H1 (cell line): ENCODE results near the gene CORO7. TPM values are rescaled to one million over a fixed set of nuclear protein-coding genes. Genes with fewer than 3 reads are reported as not detected.

Source experiments
- CHD7 ChIP-seq: fragments of 300-600 bp; sonication (generic); IDR thresholded peaks from 2 replicates; pipeline ENCODE4 v1.7.1; 2012; ENCODE audit warnings: low read length, moderate library complexity, mild to moderate bottlenecking, inconsistent platforms; ENCODE audit not compliant: insufficient replicate concordance
- CTCF ChIP-seq, 3 experiments: IDR thresholded peaks; 1 replicate in 2 of 3; 2 replicates in 1 of 3; pipeline versions ENCODE4 v1.5.1 to v1.6.1; 2011; ENCODE audit warnings: low read length in 3 of 3, mild to moderate bottlenecking in 3 of 3, inconsistent platforms in 2 of 3, low read depth in 1 of 3, moderate library complexity in 1 of 3; ENCODE audit not compliant: insufficient read depth in 1 of 3; ENCODE audit errors: control extremely low read depth in 1 of 3
- JUND ChIP-seq: IDR thresholded peaks from 2 replicates; pipeline ENCODE4 v1.6.1; 2011; ENCODE audit warnings: mild to moderate bottlenecking, improper control_type of control experiment, low read length
- MAX ChIP-seq: IDR thresholded peaks from 2 replicates; pipeline ENCODE4 v1.6.1; 2012; ENCODE audit warnings: inconsistent platforms
- RBBP5 ChIP-seq: IDR thresholded peaks from 2 replicates; pipeline ENCODE4 v1.7.1; 2012; ENCODE audit warnings: low read depth, mild to moderate bottlenecking, inconsistent platforms, low read length, moderate library complexity, borderline replicate concordance
- SIX5 ChIP-seq: IDR thresholded peaks from 2 replicates; pipeline ENCODE4 v1.6.1; 2011; ENCODE audit warnings: mild to moderate bottlenecking, low read depth, low read length
- SP2 ChIP-seq: IDR thresholded peaks from 2 replicates; pipeline ENCODE4 v1.6.1; 2012; ENCODE audit warnings: mild to moderate bottlenecking, low read length, inconsistent platforms
- polyA plus RNA-seq, 7 experiments: library from polyadenylated mRNA; depleted of rRNA in 3 of 7; stranded (reverse) in 5 of 7; unstranded in 2 of 7; fragments of >200 nt in 5 of 7; fragments of 200-250 nt in 2 of 7; gene quantifications; 1 replicate in 5 of 7; 2 replicates in 1 of 7; 4 replicates in 1 of 7; pipeline versions ENCODE4 v1.2.1 to v1.2.3, GENCODE V29; 2011 to 2013; ENCODE audit warnings: missing spikeins in 2 of 7, mixed read lengths in 2 of 7
- total RNA-seq: library from RNA; stranded (reverse); fragmentation: NEBNext Ultra II Directional; extraction: Animal tissue kit (Norgen Biotek cat#: 25700); gene quantifications from 2 replicates; pipeline ENCODE4 v1.2.1, GENCODE V29; 2021

CORO7 gene
- total and polyA plus RNA-seq, 2 of the 8 experiments (the other 6 are each of a cell fraction or from before 2014, with no cell fraction given), result 25.2 to 29.8 TPM

- TF ChIP-seq CHD7 (no peak), SP2 (no peak), MAX (no peak), SIX5 (no peak), JUND (no peak), CTCF (IDR thresholded peaks at IDR 0.05; ENCODE audit: control extremely low read depth in 1 of 3, insufficient read depth in 1 of 3, low read depth in 1 of 3, low read length in 3 of 3) (no peak), RBBP5 (no peak)
Measured at GRCh38 chr16:4347765-4348509, 68.5 kb downstream of the CORO7 start (continued).
